ENCODE measurements around the gene GSTK1.

GSTK1 gene

DNA sequence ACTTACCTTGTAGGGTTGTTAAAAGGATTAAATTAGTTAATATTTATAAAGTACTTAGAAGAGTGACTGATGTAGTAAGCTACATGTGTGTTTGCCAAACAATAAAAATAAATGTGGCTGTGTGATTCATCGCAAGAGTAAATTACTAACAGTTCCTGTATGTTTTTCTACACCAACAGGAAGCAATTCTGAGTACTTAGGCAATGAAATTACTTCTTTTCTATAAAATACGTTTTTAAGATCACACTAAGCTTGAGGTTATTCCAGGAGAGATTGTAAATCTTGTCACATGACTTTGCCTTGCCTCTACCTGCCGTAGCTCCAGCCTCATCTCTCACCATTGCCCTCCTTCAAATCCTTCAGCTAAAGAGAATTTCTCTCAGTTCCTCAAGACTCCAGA lies 18.1 kb upstream of the GSTK1 start:
- Histone ChIP-seq H2BK120ac (ENCODE audit: low read depth, low read length) (no peak overlapping the region), H3K36me3 (replicated peaks in 1 of 2; ENCODE audit: control insufficient read depth in 2 of 2, insufficient read depth in 2 of 2, low read length in 2 of 2) (peaks cover 0 to 2% of the 10 kb centered on the region in 2 donors), H3K79me1 (ENCODE audit: low read depth, low read length) (no peaks in the 10 kb centered on the region), H3K27me3 (ENCODE audit: control insufficient read depth in 3 of 3, insufficient read depth in 3 of 3, low read depth in 1 of 3, low read length in 3 of 3) (peaks cover 0 to 8% (median 0%) of the 10 kb centered on the region in 3 experiments), H3K9ac (ENCODE audit: low read depth, low read length, poor library complexity) (no peak overlapping the region), H3K14ac (ENCODE audit: low read length) (no peak overlapping the region), H3K23ac (ENCODE audit: low read depth, low read length, poor library complexity) (no peak overlapping the region), H2BK5ac (ENCODE audit: low read length) (no peak overlapping the region), H3K4me3 (ENCODE audit: low read length in 2 of 2) (no peak overlapping the region), H2AK5ac (ENCODE audit: low read depth, low read length) (no peak overlapping the region), H3K9me3 (replicated peaks in 1 of 2; ENCODE audit: control insufficient read depth in 2 of 2, insufficient read depth in 1 of 2, low read depth in 1 of 2, low read length in 2 of 2) (peaks cover 0 to 2% of the 10 kb centered on the region in 2 donors), H4K91ac (ENCODE audit: low read depth, low read length, poor library complexity) (no peak overlapping the region), H3K18ac (ENCODE audit: low read length) (no peak overlapping the region), H2BK12ac (ENCODE audit: low read length) (no peak overlapping the region), H2AFZ (ENCODE audit: low read length) (no peak overlapping the region), H4K8ac (ENCODE audit: low read depth, low read length) (no peak overlapping the region), H3K27ac (replicated peaks; ENCODE audit: low read length) (no peak overlapping the region), H2BK15ac (ENCODE audit: low read length) (no peak overlapping the region), H3K4ac (ENCODE audit: low read length) (no peak overlapping the region), H3K4me1 (ENCODE audit: control insufficient read depth in 2 of 2, insufficient read depth in 1 of 2, low read depth in 1 of 2, low read length in 2 of 2) (peaks cover 1 to 9% of the 10 kb centered on the region in 2 donors), H3K4me2 (ENCODE audit: insufficient read depth, low read length, poor library complexity, severe bottlenecking) (no peak overlapping the region)
- no CpG with 5 or more reads among the region's 3 CpGs for WGBS, 2 donors (ENCODE audit: extremely low coverage in 2 of 2, insufficient read length in 2 of 2, insufficient replicate concordance in 1 of 2)
- DNase-seq (ENCODE audit: low spot score): no peak

DNA sequence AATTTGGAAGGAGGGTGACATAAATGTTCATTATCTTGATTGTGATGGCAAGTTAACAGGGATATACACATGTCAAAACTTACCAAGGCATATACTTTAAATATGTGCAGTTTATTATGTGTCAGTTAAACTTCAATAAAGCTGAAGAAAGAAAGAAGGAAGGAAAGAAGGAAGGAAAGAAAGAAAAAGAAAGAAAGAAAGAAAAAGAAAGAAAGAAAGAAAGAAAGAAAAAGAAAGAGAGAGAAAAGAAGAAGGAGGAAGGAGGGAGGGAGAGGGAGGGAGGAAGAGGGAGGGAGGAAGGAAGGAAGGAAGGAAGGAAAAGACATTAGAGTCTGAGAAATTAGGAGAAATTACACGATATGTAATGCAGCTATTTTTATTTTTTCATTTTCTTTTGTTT lies 15.9 kb upstream of the GSTK1 start:
- Histone ChIP-seq H2BK15ac (ENCODE audit: low read length) (no peak overlapping the region), H3K14ac (ENCODE audit: low read length) (no peak overlapping the region), H4K8ac (ENCODE audit: low read depth, low read length) (no peak overlapping the region), H3K4me2 (ENCODE audit: insufficient read depth, low read length, poor library complexity, severe bottlenecking) (no peak overlapping the region), H3K27me3 (ENCODE audit: control insufficient read depth in 3 of 3, insufficient read depth in 3 of 3, low read depth in 1 of 3, low read length in 3 of 3) (peaks cover 0 to 4% (median 0%) of the 10 kb centered on the region in 3 experiments), H2BK5ac (ENCODE audit: low read length) (no peak overlapping the region), H4K91ac (ENCODE audit: low read depth, low read length, poor library complexity) (no peak overlapping the region), H3K9me3 (replicated peaks in 1 of 2; ENCODE audit: control insufficient read depth in 2 of 2, insufficient read depth in 1 of 2, low read depth in 1 of 2, low read length in 2 of 2) (peaks cover 0 to 2% of the 10 kb centered on the region in 2 donors), H2BK120ac (ENCODE audit: low read depth, low read length) (no peak overlapping the region), H2AK5ac (ENCODE audit: low read depth, low read length) (no peak overlapping the region), H3K79me1 (ENCODE audit: low read depth, low read length) (no peaks in the 10 kb centered on the region), H3K4ac (ENCODE audit: low read length) (no peak overlapping the region), H3K4me1 (ENCODE audit: control insufficient read depth in 2 of 2, insufficient read depth in 1 of 2, low read depth in 1 of 2, low read length in 2 of 2) (peaks cover 0 to 9% of the 10 kb centered on the region in 2 donors), H3K4me3 (ENCODE audit: low read length in 2 of 2) (no peak overlapping the region), H3K9ac (ENCODE audit: low read depth, low read length, poor library complexity) (no peak overlapping the region), H3K23ac (ENCODE audit: low read depth, low read length, poor library complexity) (no peak overlapping the region), H2AFZ (ENCODE audit: low read length) (no peak overlapping the region), H2BK12ac (ENCODE audit: low read length) (no peak overlapping the region), H3K18ac (ENCODE audit: low read length) (no peak overlapping the region), H3K27ac (replicated peaks; ENCODE audit: low read length) (no peak overlapping the region), H3K36me3 (replicated peaks in 1 of 2; ENCODE audit: control insufficient read depth in 2 of 2, insufficient read depth in 2 of 2, low read length in 2 of 2) (peaks cover 0 to 2% of the 10 kb centered on the region in 2 donors)
- DNase-seq (ENCODE audit: low spot score): no peak
- WGBS, 2 donors (ENCODE audit: extremely low coverage in 2 of 2, insufficient read length in 2 of 2, insufficient replicate concordance in 1 of 2): no CpG with 5 or more reads among the region's 1 CpG

DNA sequence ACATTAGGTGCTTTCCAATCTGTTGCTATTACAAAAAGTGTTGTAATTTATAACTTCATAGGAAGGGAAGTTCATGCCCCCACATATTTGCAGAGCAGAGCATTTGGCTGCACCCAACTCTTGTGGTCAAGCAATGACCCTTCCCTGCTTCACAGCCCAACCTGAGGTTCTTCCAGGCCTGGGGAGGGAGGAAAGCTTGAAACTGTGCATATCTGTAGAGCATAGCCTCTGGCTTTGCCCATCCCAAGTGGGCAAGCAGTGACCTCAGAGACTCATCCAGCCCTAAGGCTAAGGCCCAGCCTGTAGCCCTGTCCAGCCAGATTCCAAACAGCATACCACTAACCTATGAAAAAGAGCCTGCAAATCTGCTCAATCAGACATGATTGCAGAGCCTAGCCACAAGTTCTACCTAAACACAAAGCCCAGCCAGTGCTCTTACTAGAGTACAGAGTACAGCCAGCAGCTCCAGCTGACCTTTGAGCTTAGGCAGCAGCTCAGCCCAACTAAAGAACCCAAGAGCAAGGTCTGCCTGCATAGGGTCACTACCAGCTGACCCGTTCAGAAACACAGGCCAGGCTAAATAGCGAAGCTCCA lies 14.4 kb upstream of the GSTK1 start:
- peaks cover 0 to 4% (median 0%) of the 10 kb centered on the region in 3 experiments for H3K27me3 ChIP-seq (ENCODE audit: control insufficient read depth in 3 of 3, insufficient read depth in 3 of 3, low read depth in 1 of 3, low read length in 3 of 3)
- H2AFZ ChIP-seq (ENCODE audit: low read length): no peak overlapping the region
- H3K4me3 ChIP-seq (ENCODE audit: low read length in 2 of 2): no peak overlapping the region
- no peak overlapping the region for H3K14ac ChIP-seq (ENCODE audit: low read length)
- H3K79me1 ChIP-seq (ENCODE audit: low read depth, low read length): no peaks in the 10 kb centered on the region
- no peak overlapping the region for H3K18ac ChIP-seq (ENCODE audit: low read length)
- no peak overlapping the region for H2BK5ac ChIP-seq (ENCODE audit: low read length)
- no peak overlapping the region for H4K8ac ChIP-seq (ENCODE audit: low read depth, low read length)
- no peak for DNase-seq (ENCODE audit: low spot score)
- no peak overlapping the region for H2BK120ac ChIP-seq (ENCODE audit: low read depth, low read length)
- H2BK12ac ChIP-seq (ENCODE audit: low read length): no peak overlapping the region
- peaks cover 0 to 2% of the 10 kb centered on the region in 2 donors for H3K36me3 ChIP-seq (replicated peaks in 1 of 2; ENCODE audit: control insufficient read depth in 2 of 2, insufficient read depth in 2 of 2, low read length in 2 of 2)
- WGBS, 2 donors (ENCODE audit: extremely low coverage in 2 of 2, insufficient read length in 2 of 2, insufficient replicate concordance in 1 of 2): no CpG with 5 or more reads among the region's 2 CpGs
- no peak overlapping the region for H4K91ac ChIP-seq (ENCODE audit: low read depth, low read length, poor library complexity)
- H3K27ac ChIP-seq (replicated peaks; ENCODE audit: low read length): no peak overlapping the region
- H3K9ac ChIP-seq (ENCODE audit: low read depth, low read length, poor library complexity): no peak overlapping the region
- no peak overlapping the region for H3K4me2 ChIP-seq (ENCODE audit: insufficient read depth, low read length, poor library complexity, severe bottlenecking)
- H3K4ac ChIP-seq (ENCODE audit: low read length): no peak overlapping the region
- peaks cover 0 to 5% of the 10 kb centered on the region in 2 donors for H3K9me3 ChIP-seq (replicated peaks in 1 of 2; ENCODE audit: control insufficient read depth in 2 of 2, insufficient read depth in 1 of 2, low read depth in 1 of 2, low read length in 2 of 2)
- no peak overlapping the region for H3K23ac ChIP-seq (ENCODE audit: low read depth, low read length, poor library complexity)
- H2AK5ac ChIP-seq (ENCODE audit: low read depth, low read length): no peak overlapping the region
- H2BK15ac ChIP-seq (ENCODE audit: low read length): no peak overlapping the region
- peaks cover 0 to 5% of the 10 kb centered on the region in 2 donors for H3K4me1 ChIP-seq (ENCODE audit: control insufficient read depth in 2 of 2, insufficient read depth in 1 of 2, low read depth in 1 of 2, low read length in 2 of 2)

- no peak overlapping the region for H2BK5ac ChIP-seq (ENCODE audit: low read length)
- peaks cover 0 to 2% of the 10 kb centered on the region in 2 donors for H3K36me3 ChIP-seq (replicated peaks in 1 of 2; ENCODE audit: control insufficient read depth in 2 of 2, insufficient read depth in 2 of 2, low read length in 2 of 2)
- no peak overlapping the region for H2BK12ac ChIP-seq (ENCODE audit: low read length)
- no peak overlapping the region for H4K91ac ChIP-seq (ENCODE audit: low read depth, low read length, poor library complexity)
- H3K18ac ChIP-seq (ENCODE audit: low read length): no peak overlapping the region
- no peak overlapping the region for H3K14ac ChIP-seq (ENCODE audit: low read length)
- H2BK120ac ChIP-seq (ENCODE audit: low read depth, low read length): no peak overlapping the region
- H3K9me3 ChIP-seq (replicated peaks in 1 of 2; ENCODE audit: control insufficient read depth in 2 of 2, insufficient read depth in 1 of 2, low read depth in 1 of 2, low read length in 2 of 2): peaks cover 0 to 5% of the 10 kb centered on the region in 2 donors
- no peak overlapping the region for H3K9ac ChIP-seq (ENCODE audit: low read depth, low read length, poor library complexity)
- H3K4ac ChIP-seq (ENCODE audit: low read length): no peak overlapping the region
- no peak overlapping the region for H4K8ac ChIP-seq (ENCODE audit: low read depth, low read length)
- no peak overlapping the region for H3K4me2 ChIP-seq (ENCODE audit: insufficient read depth, low read length, poor library complexity, severe bottlenecking)
- no peaks in the 10 kb centered on the region for H3K4me1 ChIP-seq (ENCODE audit: control insufficient read depth in 2 of 2, insufficient read depth in 1 of 2, low read depth in 1 of 2, low read length in 2 of 2)
- H2AK5ac ChIP-seq (ENCODE audit: low read depth, low read length): no peak overlapping the region
- no peak overlapping the region for H3K4me3 ChIP-seq (ENCODE audit: low read length in 2 of 2)
- H2AFZ ChIP-seq (ENCODE audit: low read length): no peak overlapping the region
- no peaks in the 10 kb centered on the region for H3K79me1 ChIP-seq (ENCODE audit: low read depth, low read length)
- no peak overlapping the region for H3K23ac ChIP-seq (ENCODE audit: low read depth, low read length, poor library complexity)
- H3K27ac ChIP-seq (replicated peaks; ENCODE audit: low read length): no peak overlapping the region
- no peak overlapping the region for H2BK15ac ChIP-seq (ENCODE audit: low read length)
- H3K27me3 ChIP-seq (ENCODE audit: control insufficient read depth in 3 of 3, insufficient read depth in 3 of 3, low read depth in 1 of 3, low read length in 3 of 3): peaks cover 0 to 4% (median 0%) of the 10 kb centered on the region in 3 experiments
- DNase-seq (ENCODE audit: low spot score): no peak
These were observed 13.0 kb upstream of the GSTK1 start for GRCh38 chr7:143250199-143250598.
